ENCODE measurements around the gene TNRC6B.

TNRC6B gene

DNA sequence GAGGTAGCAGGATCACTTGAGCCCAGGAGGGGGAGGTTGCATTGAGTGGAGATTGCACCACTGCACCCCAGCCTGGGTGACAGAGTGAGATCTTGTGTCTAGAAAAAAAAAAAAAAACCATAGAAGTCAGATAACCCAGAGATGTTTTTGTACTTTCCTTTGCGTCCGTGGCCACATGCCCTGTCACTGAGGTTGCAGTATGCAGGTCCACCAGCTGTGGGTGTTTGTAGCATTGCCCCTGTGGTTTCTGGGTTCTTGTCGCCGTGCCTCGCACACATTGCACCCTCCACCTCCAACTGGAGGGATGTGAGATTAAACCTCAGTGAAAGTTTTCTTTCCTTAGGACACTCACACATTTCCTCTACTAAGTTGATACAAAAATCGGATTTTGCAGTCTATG, 70.3 kb downstream of the TNRC6B start:
- ChIA-PET POLR2A (no interaction called here), CTCF (no interaction called here)
- TF ChIP-seq CTBP1 (IDR thresholded peaks at IDR 0.05; ENCODE audit: borderline replicate concordance) (no peak), NFRKB (IDR thresholded peaks at IDR 0.05) (no peak), TARDBP (IDR thresholded peaks at IDR 0.05) (no peak), FOXM1 (IDR thresholded peaks at IDR 0.05; ENCODE audit: borderline replicate concordance) (no peak), L3MBTL2 (conservative IDR thresholded peaks at IDR 0.05) (no peak), ARNT (IDR thresholded peaks at IDR 0.05) (no peak), BHLHE40 (IDR thresholded peaks at IDR 0.05; ENCODE audit: borderline replicate concordance) (no peak), ELF4 (IDR thresholded peaks at IDR 0.05) (no peak), SUZ12 (IDR thresholded peaks at IDR 0.05) (no peak), FOXK2 (IDR thresholded peaks at IDR 0.05) (no peak), LEF1 (IDR thresholded peaks at IDR 0.05; ENCODE audit: borderline replicate concordance) (no peak), FOXA1 (IDR thresholded peaks at IDR 0.05) (no peak), HDGF (IDR thresholded peaks at IDR 0.05; ENCODE audit: borderline replicate concordance) (no peak)
- TF ChIP-seq, protein P1, sequence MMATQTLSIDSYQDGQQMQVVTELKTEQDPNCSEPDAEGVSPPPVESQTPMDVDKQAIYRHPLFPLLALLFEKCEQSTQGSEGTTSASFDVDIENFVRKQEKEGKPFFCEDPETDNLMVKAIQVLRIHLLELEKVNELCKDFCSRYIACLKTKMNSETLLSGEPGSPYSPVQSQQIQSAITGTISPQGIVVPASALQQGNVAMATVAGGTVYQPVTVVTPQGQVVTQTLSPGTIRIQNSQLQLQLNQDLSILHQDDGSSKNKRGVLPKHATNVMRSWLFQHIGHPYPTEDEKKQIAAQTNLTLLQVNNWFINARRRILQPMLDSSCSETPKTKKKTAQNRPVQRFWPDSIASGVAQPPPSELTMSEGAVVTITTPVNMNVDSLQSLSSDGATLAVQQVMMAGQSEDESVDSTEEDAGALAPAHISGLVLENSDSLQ (IDR thresholded peaks at IDR 0.05) = no peak
- DNase-seq (ENCODE audit: extremely low spot score) = no peak

DNA sequence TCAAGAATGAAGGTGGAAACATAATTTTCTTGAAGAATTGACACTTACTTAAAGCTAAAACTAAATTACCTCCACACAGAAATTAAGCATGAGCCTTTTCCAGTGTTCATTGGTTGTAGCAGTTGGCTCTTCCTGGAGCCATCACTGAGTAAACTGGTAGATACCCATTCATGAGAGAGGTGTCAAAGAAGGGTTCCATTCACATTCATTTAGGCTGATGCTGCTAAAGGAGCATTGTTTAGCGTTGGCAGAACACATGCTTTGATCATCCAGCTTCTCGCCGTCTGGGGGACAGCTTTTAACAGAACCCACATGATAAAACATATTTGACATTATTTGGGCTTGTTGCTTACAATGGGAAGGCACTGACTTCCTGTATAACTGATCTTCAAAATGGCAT, 71.6 kb downstream of the TNRC6B start:
- TF ChIP-seq ELF4 (IDR thresholded peaks at IDR 0.05) = no peak
- TF ChIP-seq LEF1 (IDR thresholded peaks at IDR 0.05; ENCODE audit: borderline replicate concordance) = no peak
- no peak for TF ChIP-seq L3MBTL2 (conservative IDR thresholded peaks at IDR 0.05)
- DNase-seq (ENCODE audit: extremely low spot score) = no peak
- CTCF ChIA-PET = no interaction called here
- POLR2A ChIA-PET = no interaction called here

DNA sequence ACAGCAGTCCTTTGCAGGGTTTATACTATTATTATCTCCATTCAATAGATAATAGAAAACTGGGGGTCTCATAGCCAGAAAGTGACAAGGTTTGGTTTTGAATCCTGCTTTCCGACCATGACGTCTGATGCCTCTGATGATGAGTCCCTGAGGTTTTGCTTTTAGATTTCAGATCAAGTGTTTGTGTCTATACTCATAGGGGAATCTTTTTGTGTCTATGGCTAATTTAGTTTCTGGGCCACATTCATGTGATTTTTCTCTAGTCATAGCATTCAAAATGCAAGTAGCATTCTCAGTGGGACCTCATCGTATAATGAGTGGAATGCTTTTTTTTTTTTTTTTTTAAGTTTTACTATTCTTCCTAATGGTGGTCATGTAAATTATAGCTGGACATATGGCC, 72.9 kb downstream of the TNRC6B start:
- ChIA-PET CTCF (no interaction called here), POLR2A (no interaction called here)
- TF ChIP-seq ZNF384 (IDR thresholded peaks at IDR 0.05) (no peak), ELF4 (IDR thresholded peaks at IDR 0.05) (no peak), FOXA1 (IDR thresholded peaks at IDR 0.05) (no peak), L3MBTL2 (conservative IDR thresholded peaks at IDR 0.05) (no peak), CTBP1 (IDR thresholded peaks at IDR 0.05; ENCODE audit: borderline replicate concordance) (no peak), HDGF (IDR thresholded peaks at IDR 0.05; ENCODE audit: borderline replicate concordance) (no peak), TARDBP (IDR thresholded peaks at IDR 0.05) (no peak), SP1 (IDR thresholded peaks at IDR 0.05) (no peak), BHLHE40 (IDR thresholded peaks at IDR 0.05; ENCODE audit: borderline replicate concordance) (no peak), ARNT (IDR thresholded peaks at IDR 0.05) (no peak), FOXM1 (IDR thresholded peaks at IDR 0.05; ENCODE audit: borderline replicate concordance) (no peak), FOXK2 (IDR thresholded peaks at IDR 0.05) (no peak), LEF1 (IDR thresholded peaks at IDR 0.05; ENCODE audit: borderline replicate concordance) (no peak), NFRKB (IDR thresholded peaks at IDR 0.05) (no peak), SUZ12 (IDR thresholded peaks at IDR 0.05) (no peak)
- TF ChIP-seq, protein P1 (IDR thresholded peaks at IDR 0.05) = no peak
- DNase-seq (ENCODE audit: extremely low spot score) = no peak

DNA sequence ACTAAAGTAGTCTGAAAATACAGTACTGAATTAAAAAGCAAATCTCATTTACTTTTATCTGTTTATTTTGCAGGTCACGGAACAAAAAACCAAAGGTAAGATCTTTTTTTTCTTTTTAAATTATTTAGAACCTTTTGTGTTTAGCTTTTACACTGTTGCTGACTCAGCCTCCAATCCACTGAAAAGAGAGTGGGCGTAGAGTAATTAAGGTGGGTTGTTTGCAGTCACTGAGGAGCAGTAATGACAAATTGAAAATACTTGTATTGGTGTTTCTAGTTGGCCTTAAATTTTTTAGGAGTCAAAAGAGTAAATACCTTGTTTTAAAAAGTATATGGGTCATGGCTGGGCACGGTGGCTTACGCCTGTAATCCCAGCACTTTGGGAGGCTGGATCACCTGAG, 73.4 kb downstream of the TNRC6B start:
- POLR2A ChIA-PET = no interaction called here
- CTCF ChIA-PET = no interaction called here
- TF ChIP-seq NFRKB (IDR thresholded peaks at IDR 0.05) (no peak), TARDBP (IDR thresholded peaks at IDR 0.05) (no peak), HDGF (IDR thresholded peaks at IDR 0.05; ENCODE audit: borderline replicate concordance) (no peak), SP1 (IDR thresholded peaks at IDR 0.05) (no peak), ARNT (IDR thresholded peaks at IDR 0.05) (no peak), SUZ12 (IDR thresholded peaks at IDR 0.05) (no peak), FOXK2 (IDR thresholded peaks at IDR 0.05) (no peak), CTBP1 (IDR thresholded peaks at IDR 0.05; ENCODE audit: borderline replicate concordance) (no peak), FOXA1 (IDR thresholded peaks at IDR 0.05) (no peak), BHLHE40 (IDR thresholded peaks at IDR 0.05; ENCODE audit: borderline replicate concordance) (no peak)
- TF ChIP-seq, protein P1 (IDR thresholded peaks at IDR 0.05) = no peak
- DNase-seq (ENCODE audit: extremely low spot score) = no peak

DNA sequence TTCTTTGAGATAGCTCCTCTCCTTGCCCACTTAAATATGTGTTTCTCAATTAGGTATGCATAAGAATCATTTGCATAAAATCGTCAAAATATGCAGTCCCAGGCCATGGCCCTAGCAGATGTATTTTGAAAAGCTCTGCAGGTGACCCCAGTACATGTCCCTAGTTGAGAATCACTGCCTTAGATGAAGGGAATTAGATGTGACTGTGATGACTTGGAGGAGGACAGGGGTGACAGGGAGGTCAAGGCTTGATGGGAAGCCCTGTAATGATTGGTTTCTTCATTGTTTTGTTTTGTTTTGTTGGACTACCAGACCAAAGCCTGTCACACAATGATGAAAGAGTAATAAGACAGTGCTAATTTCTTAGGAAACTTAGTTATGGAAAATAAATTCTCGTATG, 74.4 kb downstream of the TNRC6B start:
- no peak for DNase-seq (ENCODE audit: extremely low spot score)
- no peak for TF ChIP-seq SUZ12 (IDR thresholded peaks at IDR 0.05)
- TF ChIP-seq FOXK2 (IDR thresholded peaks at IDR 0.05) = no peak
- TF ChIP-seq FOXA1 (IDR thresholded peaks at IDR 0.05) = no peak
- CTCF ChIA-PET = interaction anchor here (0.6 kb wide), 1 partner anchor 240 kb away, joined by 4 read pairs; no protein-coding TSS in a partner anchor
- POLR2A ChIA-PET = no interaction called here

DNA sequence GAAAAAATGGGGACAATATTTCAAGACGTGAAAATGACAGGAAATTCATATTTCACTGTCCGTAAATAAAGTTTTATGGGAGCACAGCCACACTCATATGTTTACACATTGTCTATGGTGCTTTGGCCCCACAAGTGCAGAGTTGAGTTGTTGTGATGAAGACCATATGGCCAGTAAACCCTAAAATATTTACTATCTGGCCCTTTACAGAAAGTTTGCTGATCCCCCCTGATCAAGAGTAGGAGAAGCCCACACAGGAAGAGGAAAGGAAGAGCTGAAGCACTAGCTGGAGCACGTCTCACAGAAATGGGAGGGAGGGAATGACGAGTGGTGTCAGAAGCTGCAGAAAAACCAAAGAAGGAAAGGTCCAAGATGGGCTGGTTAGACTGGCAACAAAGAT, 78.8 kb downstream of the TNRC6B start:
- POLR2A ChIA-PET = no interaction called here
- TF ChIP-seq FOXM1 (IDR thresholded peaks at IDR 0.05; ENCODE audit: borderline replicate concordance) (no peak), ZNF384 (IDR thresholded peaks at IDR 0.05) (no peak), HDGF (IDR thresholded peaks at IDR 0.05; ENCODE audit: borderline replicate concordance) (no peak), LEF1 (IDR thresholded peaks at IDR 0.05; ENCODE audit: borderline replicate concordance) (no peak), FOXK2 (IDR thresholded peaks at IDR 0.05) (no peak), CTBP1 (IDR thresholded peaks at IDR 0.05; ENCODE audit: borderline replicate concordance) (no peak), SUZ12 (IDR thresholded peaks at IDR 0.05) (no peak), TARDBP (IDR thresholded peaks at IDR 0.05) (no peak), ELF4 (IDR thresholded peaks at IDR 0.05) (no peak), SP1 (IDR thresholded peaks at IDR 0.05) (no peak), L3MBTL2 (conservative IDR thresholded peaks at IDR 0.05) (no peak), FOXA1 (IDR thresholded peaks at IDR 0.05) (no peak), ARNT (IDR thresholded peaks at IDR 0.05) (no peak), BHLHE40 (IDR thresholded peaks at IDR 0.05; ENCODE audit: borderline replicate concordance) (no peak), NFRKB (IDR thresholded peaks at IDR 0.05) (no peak)
- TF ChIP-seq, protein P1 (IDR thresholded peaks at IDR 0.05) = no peak
- DNase-seq (ENCODE audit: extremely low spot score) = no peak
- CTCF ChIA-PET = no interaction called here

Data from HEK293T (cell line).